H1 (cell line): ENCODE results near the gene DIAPH1. TPM values are rescaled to one million over a fixed set of nuclear protein-coding genes. Genes with fewer than 3 reads are reported as not detected.
A peak's percentile ranks its signal among the peaks of the same experiment; 100 is the strongest.

ENCODE experiments used
- CTCF ChIA-PET: fragments of 300-600 bp; sonication (Branson Sonifier 250); formaldehyde crosslinking; loops from one replicate; lab custom pipeline; 2021; ENCODE audit not compliant: partially characterized antibody; lab: Charles Lee
- POLR2A ChIA-PET: fragments of 300-600 bp; sonication (Branson Sonifier 250); formaldehyde crosslinking; loops from one replicate; lab custom pipeline; 2021; ENCODE audit warnings: inconsistent platforms; ENCODE audit not compliant: partially characterized antibody; lab: Charles Lee
- DNase-seq, 2 experiments: peaks; one replicate each; pipeline versions ENCODE4 v3.0.0 to v3.0.0-alpha.2; 2010 to 2022; ENCODE audit warnings: low spot score in 2 of 2, low read depth in 1 of 2, mixed read lengths in 1 of 2
- FAIRE-seq: peaks from 2 replicates; lab custom pipeline; 2011; peaks lifted over from hg19 to GRCh38; lab: Jason Lieb, UNC
- H2AFZ ChIP-seq: 2 replicates; pipeline ENCODE4 v1.8.1; 2012; ENCODE audit warnings: low read length, inconsistent platforms
- H2AK5ac ChIP-seq: 2 replicates; pipeline ENCODE4 v1.6.1; 2013; ENCODE audit warnings: low read depth, low read length
- H2BK120ac ChIP-seq: replicated peaks from 2 replicates; pipeline ENCODE3; 2013; ENCODE audit warnings: low read depth, low read length, inconsistent platforms
- H2BK12ac ChIP-seq: 2 replicates; pipeline ENCODE4 v1.6.1; 2013; ENCODE audit warnings: low read depth, low read length
- H2BK15ac ChIP-seq: 2 replicates; pipeline ENCODE4 v1.6.1; 2013; ENCODE audit warnings: low read length
- H2BK20ac ChIP-seq: 2 replicates; pipeline ENCODE4 v1.6.1; 2013; ENCODE audit warnings: low read length
- H2BK5ac ChIP-seq: 2 replicates; pipeline ENCODE4 v1.6.1; 2013; ENCODE audit warnings: low read depth, low read length
- H3K14ac ChIP-seq: 2 replicates; pipeline ENCODE4 v1.6.1; 2013; ENCODE audit warnings: inconsistent platforms; ENCODE audit not compliant: insufficient read length
- H3K18ac ChIP-seq: 2 replicates; pipeline ENCODE4 v1.6.1; 2013; ENCODE audit warnings: low read length; ENCODE audit errors: extremely low read depth
- H3K23ac ChIP-seq: 2 replicates; pipeline ENCODE4 v1.6.1; 2013; ENCODE audit warnings: inconsistent platforms; ENCODE audit not compliant: insufficient read length
- H3K23me2 ChIP-seq: 2 replicates; pipeline ENCODE4 v1.6.1; 2013; ENCODE audit warnings: low read depth, low read length
- H3K27ac ChIP-seq: 2 replicates; pipeline ENCODE4 v1.6.1; 2011; ENCODE audit warnings: low read depth, low read length, inconsistent platforms
- H3K27me3 ChIP-seq, 4 experiments: replicated peaks in 1 of 4; 1 replicate in 1 of 4; 2 replicates in 3 of 4; pipeline versions ENCODE4 v1.6.1 to v1.8.1; 2011 to 2013; ENCODE audit warnings: low read length in 3 of 4, mild to moderate bottlenecking in 3 of 4, inconsistent platforms in 2 of 4, mixed read lengths in 2 of 4, moderate library complexity in 1 of 4; ENCODE audit not compliant: control insufficient read depth in 3 of 4, insufficient read depth in 3 of 4; ENCODE audit errors: extremely low read depth in 1 of 4
- H3K36me3 ChIP-seq, 4 experiments: 2 replicates each; pipeline versions ENCODE4 v1.6.1 to v1.8.1; 2011 to 2013; ENCODE audit warnings: mild to moderate bottlenecking in 4 of 4, low read length in 3 of 4, moderate library complexity in 2 of 4, control low read depth in 1 of 4, inconsistent platforms in 1 of 4; ENCODE audit not compliant: insufficient read depth in 4 of 4, control insufficient read depth in 2 of 4
- H3K4ac ChIP-seq: replicated peaks from 2 replicates; pipeline ENCODE3; 2013; ENCODE audit warnings: low read length, low read depth, mixed read lengths, inconsistent platforms; ENCODE audit not compliant: insufficient read length
- H3K4me1 ChIP-seq, 4 experiments: replicated peaks in 1 of 4; 1 replicate in 1 of 4; 2 replicates in 3 of 4; pipeline versions ENCODE4 v1.6.1 to v1.8.1; 2011 to 2013; ENCODE audit warnings: low read length in 3 of 4, inconsistent platforms in 2 of 4, mixed read lengths in 1 of 4; ENCODE audit not compliant: insufficient read depth in 4 of 4, control insufficient read depth in 3 of 4
- H3K4me2 ChIP-seq, 2 experiments: 2 replicates each; pipeline versions ENCODE4 v1.6.1 to v1.8.1; 2011 to 2013; ENCODE audit warnings: low read depth in 2 of 2, low read length in 2 of 2, control low read depth in 1 of 2, inconsistent platforms in 1 of 2, mild to moderate bottlenecking in 1 of 2; ENCODE audit not compliant: insufficient read depth in 1 of 2
- H3K4me3 ChIP-seq, 4 experiments: fragments of 200-600, 300-600 bp in 1 of 4; sonication (generic), shearing (Covaris generic), sonication (Bioruptor Twin) in 1 of 4; 2 replicates each; pipeline versions ENCODE4 v1.5.1 to v1.8.1; 2011 to 2016; ENCODE audit warnings: low read length in 4 of 4, low read depth in 3 of 4, control low read depth in 2 of 4, inconsistent platforms in 2 of 4, mild to moderate bottlenecking in 2 of 4, mixed read lengths in 1 of 4, moderate library complexity in 1 of 4; ENCODE audit not compliant: insufficient read depth in 2 of 4; ENCODE audit errors: extremely low read depth in 1 of 4
- H3K56ac ChIP-seq: replicated peaks from 2 replicates; pipeline ENCODE3; 2013; ENCODE audit warnings: low read depth, mild to moderate bottlenecking, mixed read lengths, low read length, inconsistent platforms; ENCODE audit not compliant: insufficient read length
- H3K79me1 ChIP-seq: 2 replicates; pipeline ENCODE4 v1.6.1; 2013; ENCODE audit warnings: low read depth, low read length, control low read depth
- H3K79me2 ChIP-seq, 2 experiments: 2 replicates each; pipeline versions ENCODE4 v1.6.1 to v1.8.1; 2012 to 2013; ENCODE audit warnings: low read length in 2 of 2, mild to moderate bottlenecking in 2 of 2, inconsistent platforms in 1 of 2; ENCODE audit not compliant: insufficient read depth in 2 of 2, control insufficient read depth in 1 of 2
- H3K9ac ChIP-seq, 4 experiments: replicated peaks in 1 of 4; 1 replicate in 1 of 4; 2 replicates in 3 of 4; pipeline versions ENCODE4 v1.6.1 to v1.8.1; 2011 to 2013; ENCODE audit warnings: low read depth in 3 of 4, low read length in 3 of 4, control low read depth in 2 of 4, mild to moderate bottlenecking in 2 of 4, moderate library complexity in 2 of 4, inconsistent platforms in 1 of 4; ENCODE audit errors: extremely low read depth in 1 of 4
- H3K9me3 ChIP-seq, 2 experiments: 2 replicates each; pipeline versions ENCODE4 v1.6.1 to v1.8.1; 2012 to 2013; ENCODE audit warnings: mild to moderate bottlenecking in 2 of 2, moderate library complexity in 2 of 2, control low read depth in 1 of 2, inconsistent platforms in 1 of 2, low read depth in 1 of 2, low read length in 1 of 2, mixed read lengths in 1 of 2; ENCODE audit not compliant: insufficient read depth in 2 of 2
- H4K20me1 ChIP-seq, 2 experiments: replicated peaks in 1 of 2; 2 replicates each; pipeline versions ENCODE3 to v1.8.1; 2011 to 2013; ENCODE audit warnings: inconsistent platforms in 2 of 2, low read length in 2 of 2, mild to moderate bottlenecking in 1 of 2; ENCODE audit not compliant: insufficient read depth in 2 of 2, control insufficient read depth in 1 of 2
- H4K5ac ChIP-seq: 2 replicates; pipeline ENCODE4 v1.6.1; 2013; ENCODE audit warnings: low read length, low read depth, mixed read lengths, inconsistent platforms; ENCODE audit not compliant: insufficient read length
- H4K8ac ChIP-seq: 2 replicates; pipeline ENCODE4 v1.8.0; 2013; ENCODE audit warnings: mild to moderate bottlenecking, moderate library complexity, low read length, inconsistent platforms; ENCODE audit not compliant: insufficient read depth; ENCODE audit errors: extremely low read depth
- H4K91ac ChIP-seq: replicated peaks from 2 replicates; pipeline ENCODE3; 2013; ENCODE audit warnings: low read length, mixed read lengths, inconsistent platforms; ENCODE audit not compliant: insufficient read length
- E2F6 ChIP-seq: IDR thresholded peaks from 2 replicates; pipeline ENCODE4 v1.6.1; 2012; ENCODE audit warnings: inconsistent platforms
- NRF1 ChIP-seq: IDR thresholded peaks from 2 replicates; pipeline ENCODE4 v1.6.1; 2011; ENCODE audit warnings: mild to moderate bottlenecking, low read depth, low read length, improper control_type of control experiment
- SIRT6 ChIP-seq: IDR thresholded peaks from one replicate; pipeline ENCODE4 v1.7.1; 2012; ENCODE audit warnings: low read length, inconsistent platforms
- SP2 ChIP-seq: IDR thresholded peaks from 2 replicates; pipeline ENCODE4 v1.6.1; 2012; ENCODE audit warnings: mild to moderate bottlenecking, low read length, inconsistent platforms
- ZNF274 ChIP-seq: IDR thresholded peaks from 2 replicates; pipeline ENCODE4 v1.7.0; 2012; ENCODE audit warnings: low read length, borderline replicate concordance; ENCODE audit errors: extremely low read depth
- WGBS, 2 experiments: shearing (Covaris generic) in 1 of 2; methylation state at CpG; one replicate each; pipeline versions ENCODE4 v1.1.6 to v1.1.7; 2013 to 2015; ENCODE audit warnings: low lambda C conversion rate in 2 of 2, mixed read lengths in 2 of 2, inconsistent platforms in 1 of 2, low coverage in 1 of 2, missing lambda C conversion rate in 1 of 2; ENCODE audit not compliant: insufficient replicate concordance in 2 of 2, insufficient coverage in 1 of 2, insufficient read length in 1 of 2; ENCODE audit errors: extremely low coverage in 1 of 2, missing lambda C conversion rate in 1 of 2; 5-methylcytosine and 5-hydroxymethylcytosine counted together
- polyA plus RNA-seq, 7 experiments: library from polyadenylated mRNA; depleted of rRNA in 3 of 7; stranded (reverse) in 5 of 7; unstranded in 2 of 7; fragments of >200 nt in 5 of 7; fragments of 200-250 nt in 2 of 7; gene quantifications; 1 replicate in 5 of 7; 2 replicates in 1 of 7; 4 replicates in 1 of 7; pipeline versions ENCODE4 v1.2.1 to v1.2.3, GENCODE V29; 2011 to 2013; ENCODE audit warnings: missing spikeins in 2 of 7, mixed read lengths in 2 of 7
- total RNA-seq: library from RNA; stranded (reverse); fragmentation: NEBNext Ultra II Directional; extraction: Animal tissue kit (Norgen Biotek cat#: 25700); gene quantifications from 2 replicates; pipeline ENCODE4 v1.2.1, GENCODE V29; 2021

DIAPH1 gene
- total and polyA plus RNA-seq, 2 of the 8 experiments (the other 6 are each of a cell fraction or from before 2014, with no cell fraction given): 61.2 to 114 TPM

- WGBS, 2 experiments: 89% methylated on average over 2 of the region's 2 CpGs; no CpG with 5 or more reads in 1 of the 2 experiments
- POLR2A ChIA-PET: interaction anchor here (1.2 to 6.8 kb wide), 6 partner anchors 10 to 46 kb away, joined by 4 to 96 read pairs (median 10); partner anchors contain the start of genes DIAPH1 and FCHSD1
Observed at GRCh38 chr5:141638771-141639170, 20.0 kb upstream of the DIAPH1 start.

More at GRCh38 chr5:141638771-141639170, 20.0 kb upstream of the DIAPH1 start:
- Histone ChIP-seq H3K4me2 (no peak overlapping the region; a peak in 1 of 4 replicates), H3K4me1 (peaks cover 0 to 5% (median 3%) of the 10 kb centered on the region in 4 experiments; a peak in 5 of 7 replicates), H4K8ac (no peak overlapping the region), H3K4ac (no peak overlapping the region), H2BK20ac (peak overlapping the region; percentile 80; the same call in 1 of the 2 replicates), H2BK120ac (no peak overlapping the region), H3K9ac (no peak overlapping the region), H3K79me1 (peaks cover 12% of the 10 kb centered on the region), H3K4me3 (no peak overlapping the region), H3K9me3 (no peaks in the 10 kb centered on the region), H3K79me2 (peaks cover 10 to 27% of the 10 kb centered on the region in 2 experiments), H3K14ac (no peak overlapping the region), H2BK5ac (peak overlapping the region; percentile 11; the same call in 1 of the 2 replicates), H3K18ac (peak overlapping the region; percentile 14; the same call in 1 of the 2 replicates), H4K91ac (no peak overlapping the region), H4K5ac (no peak overlapping the region), H4K20me1 (peaks cover 3 to 15% of the 10 kb centered on the region in 2 experiments), H2BK12ac (peak overlapping the region; percentile 22; the same call in 1 of the 2 replicates), H3K36me3 (peaks cover 0 to 17% (median 2%) of the 10 kb centered on the region in 4 experiments; a peak in 3 of 8 replicates), H2BK15ac (peak overlapping the region; percentile 97; the same call in 1 of the 2 replicates), H3K23ac (no peak overlapping the region), H3K56ac (no peak overlapping the region), H3K27me3 (peaks cover 0 to 4% (median 0%) of the 10 kb centered on the region in 4 experiments; a peak in 1 of 7 replicates), H2AFZ (no peak overlapping the region), H3K27ac (no peak overlapping the region), H2AK5ac (no peak overlapping the region), H3K23me2 (peaks cover 14% of the 10 kb centered on the region)
- DNase-seq (no peak), FAIRE-seq (no peak)
- CTCF ChIA-PET: interaction anchor here (1.0 to 10.3 kb wide), 9 partner anchors 9 to 63 kb away, joined by 3 to 117 read pairs (median 4); partner anchors contain the start of gene DIAPH1
- TF ChIP-seq SIRT6: no peak
- no peak for TF ChIP-seq E2F6
- TF ChIP-seq ZNF274: no peak
- TF ChIP-seq SP2: no peak
- TF ChIP-seq NRF1: no peak
